GM21723 (cell line): Measurements from ENCODE around the gene RPL22L1.
"Not testable (repeated sequence)": the region's sequence is repeated elsewhere in the genome, so short reads cannot be mapped to it uniquely, and the experiment has no call there.

Source experiments
- ATAC-seq: cut with Tn5 transposase; IDR thresholded peaks from one replicate; pipeline ENCODE4 v1.9.1; 2021; ENCODE audit warnings: mild to moderate bottlenecking, moderate library complexity; ENCODE audit not compliant: unreplicated experiment

RPL22L1 gene

GRCh38 chr3:170884109-170884930, 14.3 kb upstream of the RPL22L1 start:
- not testable (repeated sequence) for ATAC-seq

DNA sequence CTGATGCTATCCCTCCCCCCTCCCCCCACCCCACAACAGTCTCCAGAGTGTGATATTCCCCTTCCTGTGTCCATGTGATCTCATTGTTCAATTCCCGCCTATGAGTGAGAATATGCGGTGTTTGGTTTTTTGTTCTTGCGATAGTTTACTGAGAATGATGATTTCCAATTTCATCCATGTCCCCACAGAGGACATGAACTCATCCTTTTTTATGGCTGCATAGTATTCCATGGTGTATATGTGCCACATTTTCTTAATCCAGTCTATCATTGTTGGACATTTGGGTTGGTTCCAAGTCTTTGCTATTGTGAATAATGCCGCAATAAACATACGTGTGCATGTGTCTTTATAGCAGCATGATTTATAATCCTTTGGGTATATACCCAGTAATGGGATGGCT, 8.7 kb upstream of the RPL22L1 start:
- ATAC-seq = not testable (repeated sequence)

- not testable (repeated sequence) for ATAC-seq
Measured at GRCh38 chr3:170877311-170877710, 7.3 kb upstream of the RPL22L1 start.

DNA sequence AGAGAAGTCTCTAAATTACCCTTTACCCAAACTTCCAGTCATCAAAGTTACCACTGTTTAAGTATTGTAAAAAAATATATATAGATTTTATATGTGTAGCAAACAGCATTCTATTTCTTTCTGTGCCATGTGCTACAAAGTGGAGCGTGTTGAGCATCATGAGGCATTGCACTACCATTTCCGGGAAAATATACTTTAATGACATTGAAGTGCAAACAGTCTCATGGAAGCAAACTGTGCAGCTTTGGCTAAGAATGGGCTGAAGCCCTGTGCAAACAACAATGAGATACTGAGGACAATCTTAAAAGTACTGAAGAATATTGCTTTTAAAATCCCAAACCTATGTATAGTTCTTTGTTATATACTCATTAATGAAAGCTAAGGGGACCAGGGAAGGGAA, 6.5 kb upstream of the RPL22L1 start:
- no peak for ATAC-seq

- no peak for ATAC-seq
Measured at GRCh38 chr3:170869239-170869590, 780 bp downstream of the RPL22L1 start.

DNA sequence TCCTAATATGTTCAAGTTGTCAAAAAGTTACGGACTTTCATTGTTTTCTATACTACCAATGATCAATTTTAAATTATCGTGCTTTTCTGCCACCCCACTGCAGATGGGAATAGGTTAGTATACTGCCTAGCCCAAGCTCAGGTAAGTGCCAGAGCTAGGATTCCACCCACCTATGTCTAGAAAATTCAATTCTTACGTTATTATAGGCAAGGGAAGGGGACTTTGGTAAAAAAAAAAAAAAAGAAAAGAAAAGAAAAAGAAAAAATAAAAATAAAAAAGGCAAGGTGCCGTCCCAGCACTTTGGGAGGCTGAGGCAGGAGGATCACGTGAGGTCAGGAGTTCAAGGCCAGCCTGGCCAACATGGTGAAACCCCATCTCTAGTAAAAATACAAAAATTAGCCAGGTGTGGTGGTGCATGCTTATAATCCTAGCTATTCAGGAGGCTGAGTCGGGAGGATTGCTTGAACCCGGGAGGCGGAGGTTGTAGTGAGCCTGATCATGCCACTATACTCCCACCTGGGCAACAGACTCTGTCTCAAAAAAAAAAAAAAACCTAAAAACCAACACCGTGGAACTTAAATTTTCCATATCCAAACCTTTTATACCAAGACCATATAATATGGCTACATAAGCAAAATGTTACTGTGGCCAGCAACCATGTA, 1.3 kb downstream of the RPL22L1 start:
- ATAC-seq = no peak

GRCh38 chr3:170867143-170867937, 2.7 kb downstream of the RPL22L1 start:
- no peak for ATAC-seq

GRCh38 chr3:170866499-170866898, 3.5 kb downstream of the RPL22L1 start:
- ATAC-seq = no peak

GRCh38 chr3:170865209-170866094, 4.5 kb downstream of the RPL22L1 start:
- no peak for ATAC-seq

DNA sequence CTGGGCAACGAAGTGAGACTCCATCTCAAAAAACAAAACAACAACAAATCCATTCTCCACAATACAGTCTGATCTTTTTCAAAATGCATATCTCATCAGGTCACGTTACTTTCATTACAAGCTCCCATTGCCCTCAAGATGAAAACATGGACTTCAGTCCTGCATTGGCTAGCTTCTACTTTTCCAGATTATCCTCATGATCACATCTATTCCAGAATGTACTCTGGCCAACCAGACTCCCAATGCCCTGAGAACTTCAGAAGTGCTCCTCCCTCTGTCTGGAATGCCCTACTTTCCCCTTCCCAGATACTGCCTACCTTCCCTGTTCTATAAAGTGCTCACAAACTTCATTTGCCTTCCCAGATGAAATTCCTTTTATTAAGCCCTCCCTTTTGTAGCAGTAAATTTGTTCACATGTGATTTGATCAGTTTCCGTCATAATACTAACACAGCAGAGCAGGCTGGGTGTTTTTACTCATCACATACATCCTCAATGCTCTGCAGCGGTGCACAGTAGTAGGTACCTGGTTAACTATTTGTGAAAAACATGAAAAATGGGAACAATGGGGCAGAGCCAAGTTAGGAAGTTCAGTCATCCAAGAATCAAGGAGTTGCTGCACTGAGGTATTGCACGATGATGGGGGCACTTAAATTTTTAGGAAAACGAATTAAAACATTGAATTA, 5.3 kb downstream of the RPL22L1 start:
- no peak for ATAC-seq

- ATAC-seq = no peak
Measured at GRCh38 chr3:170863816-170864215, 6.2 kb downstream of the RPL22L1 start.

DNA sequence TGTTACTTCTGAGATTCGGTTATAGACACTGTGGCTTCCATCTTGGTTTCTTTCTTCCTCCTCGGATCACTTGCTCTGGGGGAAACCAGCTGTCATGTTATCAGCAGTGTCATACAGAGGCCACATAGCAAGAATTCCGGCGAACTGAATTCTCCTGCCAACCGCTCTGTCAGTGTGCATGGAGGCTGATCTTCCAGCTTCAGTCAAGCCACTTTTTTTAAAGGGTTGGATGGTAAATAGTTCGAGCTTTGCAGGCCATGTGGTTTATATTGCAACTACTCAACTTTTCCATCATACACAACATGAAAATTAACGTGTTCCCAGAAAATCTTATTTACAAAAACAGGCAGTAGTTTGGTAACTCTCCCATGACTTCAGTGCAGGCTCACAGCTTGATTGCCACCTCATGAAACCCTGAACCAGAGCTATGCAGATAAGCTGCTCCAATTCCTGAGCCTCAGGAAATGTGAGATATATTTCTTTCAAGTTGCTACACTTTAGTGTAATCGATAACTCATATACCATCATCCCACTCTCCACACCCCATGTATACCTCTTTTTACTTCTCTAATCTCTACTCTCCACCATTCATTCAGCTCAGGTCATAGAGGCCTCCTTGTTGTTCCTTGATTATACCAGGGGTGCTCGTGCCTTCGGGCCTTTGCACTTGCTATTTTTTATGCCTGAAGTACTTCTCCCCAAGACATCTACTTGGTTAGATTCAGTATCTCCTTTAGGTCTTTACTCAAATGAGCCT, 7.2 kb downstream of the RPL22L1 start:
- no peak for ATAC-seq

DNA sequence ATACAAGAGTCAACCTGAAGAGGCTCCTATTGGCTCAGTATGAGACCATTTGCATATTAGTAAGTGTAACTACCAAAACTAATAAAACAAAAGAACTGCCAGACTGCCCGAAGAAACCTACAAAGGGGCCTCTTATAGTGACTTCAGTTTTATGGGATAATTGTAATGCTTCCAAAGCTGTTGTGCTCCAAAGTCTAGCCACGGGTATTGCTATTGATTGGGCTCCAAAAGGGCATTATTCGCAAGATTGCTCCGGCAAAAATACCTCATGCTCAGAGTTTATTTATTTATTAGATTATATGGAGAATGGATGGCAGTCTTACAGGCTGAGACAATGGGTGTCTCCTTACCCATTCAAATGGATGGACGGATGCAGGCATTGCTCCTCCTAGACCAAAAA, 11.4 kb downstream of the RPL22L1 start:
- no peak for ATAC-seq

- no peak for ATAC-seq
Measured at GRCh38 chr3:170852324-170852723, 17.7 kb downstream of the RPL22L1 start.

DNA sequence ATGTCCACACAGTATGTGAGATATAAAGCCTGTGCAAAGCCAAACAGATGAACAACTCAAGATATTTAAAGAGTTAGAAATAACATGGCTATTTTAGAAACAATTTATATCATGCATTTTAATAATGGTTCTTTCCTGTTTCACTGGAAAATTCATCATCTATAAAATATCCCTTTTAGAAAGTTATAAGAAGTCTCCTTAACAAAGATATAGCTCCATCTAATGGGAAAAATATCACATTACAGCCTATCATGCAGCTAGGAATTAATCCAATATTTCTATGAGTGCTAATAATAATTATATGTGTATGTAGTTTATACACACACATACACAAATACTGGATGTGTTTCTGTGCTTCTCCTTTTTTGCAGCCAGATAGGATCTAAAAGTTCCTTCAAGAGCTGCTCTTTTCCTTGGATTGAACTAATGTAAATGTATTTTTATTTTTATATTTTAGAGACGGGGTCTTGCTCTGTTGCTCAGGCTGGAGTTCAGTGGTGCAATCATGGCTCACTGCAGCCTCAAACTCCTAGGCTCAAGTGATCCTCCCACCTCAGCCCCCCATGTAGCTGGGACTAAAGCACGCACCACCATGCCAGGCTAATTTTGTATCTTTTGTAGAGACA, 21.6 kb downstream of the RPL22L1 start:
- no peak for ATAC-seq

DNA sequence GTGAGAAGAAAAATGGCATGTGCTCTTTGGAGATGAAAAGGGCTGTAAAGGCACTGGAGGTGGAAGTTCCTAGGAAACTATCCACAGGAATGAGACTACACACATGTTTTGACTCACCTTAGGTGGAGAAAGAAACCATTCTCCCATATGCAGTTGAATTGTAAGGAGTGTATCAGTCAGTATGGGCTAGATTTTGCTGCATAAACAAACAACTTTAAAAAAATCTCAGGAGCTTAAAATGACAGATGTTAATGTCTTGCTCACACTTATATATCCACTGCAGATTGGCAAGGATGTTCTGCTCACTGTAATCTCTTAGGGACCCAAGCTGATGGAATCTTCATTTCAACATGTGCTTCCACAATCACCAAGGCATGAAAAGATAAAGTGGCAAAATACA, 25.6 kb downstream of the RPL22L1 start:
- no peak for ATAC-seq

- no peak for ATAC-seq
Measured at GRCh38 chr3:170840291-170840859, 29.6 kb downstream of the RPL22L1 start.

DNA sequence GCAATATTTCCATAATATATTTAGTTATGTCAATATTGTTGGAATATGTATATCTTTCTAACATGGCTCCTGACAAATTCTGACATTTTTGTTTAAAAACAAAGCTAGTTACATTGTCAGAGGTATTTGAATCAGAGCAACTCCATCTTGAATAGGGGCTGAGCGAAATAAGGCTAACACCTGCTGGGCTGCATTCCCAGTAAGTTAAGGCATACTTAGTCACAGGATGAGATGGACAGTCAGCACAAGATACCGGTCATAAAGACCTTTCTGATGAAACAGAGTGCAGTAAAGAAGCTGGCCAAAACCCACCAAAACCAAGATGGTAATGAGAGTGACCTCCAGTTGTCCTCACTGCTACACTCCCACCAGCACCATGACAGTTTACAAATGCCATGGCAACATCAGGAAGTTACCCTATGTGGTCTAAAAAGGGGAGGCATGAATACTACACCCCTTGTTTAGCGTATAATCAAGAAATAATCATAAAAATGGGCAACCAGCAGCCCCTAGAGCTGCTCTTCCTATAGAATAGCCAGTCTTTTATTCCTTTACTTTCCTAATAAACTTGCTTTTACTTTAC, 30.4 kb downstream of the RPL22L1 start:
- no peak for ATAC-seq
